LNCAP (cell line): ENCODE data around the gene NT5C1A.

Experiments used
- TF ChIP-seq, protein P1 (sequence below): fragments of 450-650 bp; IDR thresholded peaks from 2 replicates; pipeline ENCODE4 v1.5.1; 2017; ENCODE audit warnings: mild to moderate bottlenecking

Gene NT5C1A

DNA sequence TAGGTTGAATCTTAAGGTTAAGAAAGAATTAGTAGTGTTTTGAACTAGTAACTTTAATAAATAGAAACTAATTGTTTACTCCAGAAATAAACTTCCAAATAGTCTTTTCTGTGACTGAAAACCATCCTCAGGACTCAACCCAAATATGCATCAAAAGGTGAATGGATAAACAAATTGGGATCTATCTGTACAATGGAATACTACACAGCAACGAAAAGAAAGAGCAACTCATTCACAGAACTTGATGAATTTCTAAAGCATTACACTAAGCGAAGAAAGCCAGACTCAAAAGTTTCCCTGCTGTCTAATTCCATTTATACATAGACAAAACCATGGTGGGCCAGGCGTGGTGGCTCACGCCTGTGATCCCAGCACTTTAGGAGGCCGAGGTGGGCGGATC lies 57.4 kb downstream of the NT5C1A start:
- TF ChIP-seq, protein P1, sequence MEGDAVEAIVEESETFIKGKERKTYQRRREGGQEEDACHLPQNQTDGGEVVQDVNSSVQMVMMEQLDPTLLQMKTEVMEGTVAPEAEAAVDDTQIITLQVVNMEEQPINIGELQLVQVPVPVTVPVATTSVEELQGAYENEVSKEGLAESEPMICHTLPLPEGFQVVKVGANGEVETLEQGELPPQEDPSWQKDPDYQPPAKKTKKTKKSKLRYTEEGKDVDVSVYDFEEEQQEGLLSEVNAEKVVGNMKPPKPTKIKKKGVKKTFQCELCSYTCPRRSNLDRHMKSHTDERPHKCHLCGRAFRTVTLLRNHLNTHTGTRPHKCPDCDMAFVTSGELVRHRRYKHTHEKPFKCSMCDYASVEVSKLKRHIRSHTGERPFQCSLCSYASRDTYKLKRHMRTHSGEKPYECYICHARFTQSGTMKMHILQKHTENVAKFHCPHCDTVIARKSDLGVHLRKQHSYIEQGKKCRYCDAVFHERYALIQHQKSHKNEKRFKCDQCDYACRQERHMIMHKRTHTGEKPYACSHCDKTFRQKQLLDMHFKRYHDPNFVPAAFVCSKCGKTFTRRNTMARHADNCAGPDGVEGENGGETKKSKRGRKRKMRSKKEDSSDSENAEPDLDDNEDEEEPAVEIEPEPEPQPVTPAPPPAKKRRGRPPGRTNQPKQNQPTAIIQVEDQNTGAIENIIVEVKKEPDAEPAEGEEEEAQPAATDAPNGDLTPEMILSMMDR = no peak

DNA sequence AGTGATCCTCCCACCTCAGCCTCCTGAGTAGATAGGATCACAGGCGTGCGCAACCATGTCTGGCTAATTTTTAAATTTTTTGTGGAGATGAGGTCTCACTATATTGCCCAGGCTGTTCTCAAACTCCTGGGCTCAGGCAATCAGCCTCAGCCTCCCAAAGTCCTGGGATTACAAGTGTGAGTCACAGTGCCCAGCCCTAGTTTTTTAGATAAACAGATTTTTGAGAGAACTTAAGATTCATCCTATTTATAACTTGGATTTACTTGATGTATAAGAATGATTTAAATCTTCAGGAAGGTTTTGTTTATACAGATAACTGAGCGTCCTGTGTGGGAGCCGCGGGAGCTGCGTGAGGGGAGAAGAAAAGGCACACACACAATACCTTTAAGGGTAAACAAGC lies 58.7 kb downstream of the NT5C1A start:
- TF ChIP-seq, protein P1 = no peak

DNA sequence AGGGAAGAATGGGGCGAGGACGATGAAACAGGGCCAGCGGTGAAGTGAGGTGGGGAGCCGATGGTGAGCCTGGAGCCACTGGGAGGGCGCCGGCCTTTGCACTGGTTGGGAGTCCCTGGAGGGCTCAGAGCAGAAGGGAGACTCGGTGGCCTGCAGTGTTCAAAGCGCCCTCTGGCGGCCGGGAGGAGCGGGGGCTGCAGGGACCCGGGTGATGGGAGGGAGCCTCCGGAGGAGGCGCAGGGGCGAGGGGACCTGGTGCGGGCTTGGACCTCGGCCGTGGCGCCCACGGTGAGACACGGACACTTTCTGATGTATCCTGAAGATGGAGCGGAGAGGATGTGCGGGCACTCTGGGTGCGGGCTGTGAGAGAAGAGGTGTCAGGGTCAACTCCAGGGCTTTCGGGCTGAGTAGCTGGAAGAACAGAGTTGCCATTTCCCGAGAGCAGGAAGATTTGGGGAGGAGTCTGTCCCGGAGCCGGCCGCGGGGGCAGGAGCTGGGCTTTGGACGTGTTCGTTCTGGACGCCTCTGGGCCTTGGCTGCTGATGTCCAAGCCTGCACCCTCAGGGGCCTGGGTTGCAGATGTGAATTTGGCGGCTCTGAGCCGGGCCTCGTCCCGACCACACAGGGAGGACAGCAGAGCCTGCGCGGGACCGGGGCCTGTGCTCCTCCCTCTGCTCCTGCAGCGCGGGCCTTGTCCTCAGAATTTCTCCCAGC lies 62.1 kb downstream of the NT5C1A start:
- TF ChIP-seq, protein P1 = no peak
